Ishikawa (cell line): ENCODE results near the gene HOXB3.

Source experiments
- CEBPB ChIP-seq: IDR thresholded peaks from 2 replicates; pipeline ENCODE4 v1.6.1; 2012
- EP300 ChIP-seq: IDR thresholded peaks from 2 replicates; pipeline ENCODE4 v1.6.1; 2012; ENCODE audit warnings: borderline replicate concordance
- MAX ChIP-seq: IDR thresholded peaks from 2 replicates; pipeline ENCODE4 v1.6.1; 2012
- NFIC ChIP-seq: IDR thresholded peaks from 2 replicates; pipeline ENCODE4 v1.6.1; 2012
- RAD21 ChIP-seq: IDR thresholded peaks from 2 replicates; pipeline ENCODE4 v1.6.1; 2012; ENCODE audit warnings: low read depth
- REST ChIP-seq: IDR thresholded peaks from 2 replicates; pipeline ENCODE4 v1.6.1; 2012; ENCODE audit warnings: low read depth, mild to moderate bottlenecking
- TCF12 ChIP-seq: IDR thresholded peaks from 2 replicates; pipeline ENCODE4 v1.6.1; 2012; ENCODE audit warnings: low read depth
- YY1 ChIP-seq: IDR thresholded peaks from 2 replicates; pipeline ENCODE4 v1.6.1; 2012; ENCODE audit warnings: low read depth
- TF ChIP-seq, protein P1 (sequence below): IDR thresholded peaks from 2 replicates; pipeline ENCODE4 v1.6.1; 2012

DNA sequence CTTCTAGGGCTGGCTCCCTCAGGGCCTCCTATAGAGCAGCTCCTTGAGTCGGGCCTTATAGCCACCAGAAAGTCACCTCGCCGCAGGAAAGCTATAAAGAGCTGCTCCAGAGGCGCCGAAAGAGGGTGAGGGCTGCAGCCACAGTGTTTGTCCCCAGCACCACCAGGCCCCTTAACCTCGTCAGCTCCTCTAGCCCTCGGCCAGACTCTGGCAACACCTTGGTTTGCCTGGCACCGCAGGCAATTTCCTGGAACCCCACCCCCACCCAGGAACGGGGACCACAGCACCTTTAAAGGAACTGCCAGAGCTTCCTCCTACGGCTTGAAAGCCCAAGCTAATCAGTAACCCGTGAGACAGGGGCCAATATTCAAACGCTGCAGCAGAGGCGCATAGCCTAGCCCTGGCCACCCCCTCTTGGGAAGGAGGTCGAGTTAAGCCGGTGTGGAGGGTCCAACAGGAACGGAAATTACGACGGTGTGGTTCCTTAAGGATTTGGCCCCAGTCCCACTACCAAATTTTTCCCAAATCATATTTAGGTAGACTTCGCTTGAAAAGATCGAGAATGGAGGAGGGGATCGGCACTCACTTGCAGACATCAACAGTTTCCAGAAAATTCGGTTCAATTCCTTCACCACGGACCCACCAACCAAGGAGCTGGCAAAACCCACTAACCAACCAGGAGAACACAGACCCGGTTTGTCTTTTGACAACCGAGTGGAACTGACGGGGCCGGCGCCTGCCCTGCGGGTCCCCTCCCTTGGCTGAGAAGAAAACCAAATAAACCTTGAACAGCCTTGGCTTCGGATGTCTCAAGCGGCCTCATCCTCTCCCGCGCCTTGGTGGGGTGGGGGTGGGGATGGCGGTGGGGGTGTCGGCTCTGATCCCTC is 11.7 kb upstream of the HOXB3 start:
- TF ChIP-seq TCF12 (no peak), NFIC (no peak), CEBPB (no peak), EP300 (no peak), RAD21 (no peak), REST (no peak), MAX (no peak), YY1 (no peak)
- TF ChIP-seq, protein P1, sequence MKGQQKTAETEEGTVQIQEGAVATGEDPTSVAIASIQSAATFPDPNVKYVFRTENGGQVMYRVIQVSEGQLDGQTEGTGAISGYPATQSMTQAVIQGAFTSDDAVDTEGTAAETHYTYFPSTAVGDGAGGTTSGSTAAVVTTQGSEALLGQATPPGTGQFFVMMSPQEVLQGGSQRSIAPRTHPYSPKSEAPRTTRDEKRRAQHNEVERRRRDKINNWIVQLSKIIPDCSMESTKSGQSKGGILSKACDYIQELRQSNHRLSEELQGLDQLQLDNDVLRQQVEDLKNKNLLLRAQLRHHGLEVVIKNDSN = no peak
